GM18909 (cell line): ENCODE measurements around the gene PCGF5.
"Not testable (repeated sequence)": the region's sequence is repeated elsewhere in the genome, so short reads cannot be mapped to it uniquely, and the experiment has no call there.

ENCODE experiments used
- ATAC-seq: cut with Tn5 transposase; IDR thresholded peaks from one replicate; pipeline ENCODE4 v1.9.1; 2021; ENCODE audit warnings: mild to moderate bottlenecking; ENCODE audit not compliant: unreplicated experiment, poor library complexity

The PCGF5 gene

GRCh38 chr10:91316486-91316885, 96.0 kb downstream of the PCGF5 start:
- no peak for ATAC-seq

GRCh38 chr10:91317541-91317940, 97.1 kb downstream of the PCGF5 start:
- no peak for ATAC-seq

GRCh38 chr10:91319336-91319735, 98.9 kb downstream of the PCGF5 start:
- no peak for ATAC-seq

GRCh38 chr10:91323293-91323905, 102.9 kb downstream of the PCGF5 start:
- not testable (repeated sequence) for ATAC-seq

- no peak for ATAC-seq
Observed at GRCh38 chr10:91328320-91328984, 108.0 kb downstream of the PCGF5 start.
